Astrocyte of the spinal cord (primary cell): ENCODE data around the gene CALHM4.

Experiments
- DNase-seq: peaks from one replicate; pipeline ENCODE4 v3.0.0; 2011; ENCODE audit warnings: low read depth, low spot score
- H3K4me3 ChIP-seq: 2 replicates; pipeline ENCODE4 v1.5.1; 2011; ENCODE audit warnings: low read depth, mild to moderate bottlenecking, low read length, moderate library complexity
- CTCF ChIP-seq: IDR thresholded peaks from 2 replicates; pipeline ENCODE4 v1.5.1; 2012; ENCODE audit warnings: low read depth, mild to moderate bottlenecking, low read length, inconsistent platforms
- in situ Hi-C: cut with HindIII; loops from 2 replicates; pipeline ENCODE4 v1.10.0; 2017; ENCODE audit warnings: low sequenced_read_pairs

Gene CALHM4

GRCh38 chr6:116513224-116513875 is 40.2 kb upstream of the CALHM4 start:
- no peak for DNase-seq
- peak overlapping the region; percentile 50 for H3K4me3 ChIP-seq
- no peak for TF ChIP-seq CTCF
- in situ Hi-C loops: no loop called here

- in situ Hi-C loops: no loop called here
- no peak overlapping the region for H3K4me3 ChIP-seq
- DNase-seq: no peak
- no peak for TF ChIP-seq CTCF
Measured at GRCh38 chr6:116514111-116514510, 39.4 kb upstream of the CALHM4 start.

DNA sequence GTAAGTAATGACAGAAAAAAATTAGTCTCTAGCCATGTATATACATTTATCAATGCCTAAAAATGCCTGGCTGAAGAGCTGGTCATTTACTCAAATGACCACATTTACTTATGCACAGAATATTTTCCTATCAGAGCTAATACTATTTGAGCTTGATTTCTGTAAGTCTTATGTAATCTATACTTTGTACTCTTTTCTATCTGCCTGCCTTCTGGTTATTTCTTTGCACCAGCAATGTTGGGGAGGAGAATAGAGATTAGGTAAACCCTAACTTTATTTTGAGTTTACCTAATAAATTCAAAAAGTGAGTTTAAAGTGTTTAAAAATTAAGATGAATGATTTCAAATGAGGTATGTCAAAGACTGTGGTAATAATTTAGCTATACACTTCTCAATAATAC is 38.4 kb upstream of the CALHM4 start:
- DNase-seq: no peak
- TF ChIP-seq CTCF: no peak
- H3K4me3 ChIP-seq: no peak overlapping the region
- in situ Hi-C loops: no loop called here

- no peak for TF ChIP-seq CTCF
- in situ Hi-C loops: no loop called here
- no peak overlapping the region for H3K4me3 ChIP-seq
- DNase-seq: no peak
Measured at GRCh38 chr6:116518621-116519368, 34.8 kb upstream of the CALHM4 start.

DNA sequence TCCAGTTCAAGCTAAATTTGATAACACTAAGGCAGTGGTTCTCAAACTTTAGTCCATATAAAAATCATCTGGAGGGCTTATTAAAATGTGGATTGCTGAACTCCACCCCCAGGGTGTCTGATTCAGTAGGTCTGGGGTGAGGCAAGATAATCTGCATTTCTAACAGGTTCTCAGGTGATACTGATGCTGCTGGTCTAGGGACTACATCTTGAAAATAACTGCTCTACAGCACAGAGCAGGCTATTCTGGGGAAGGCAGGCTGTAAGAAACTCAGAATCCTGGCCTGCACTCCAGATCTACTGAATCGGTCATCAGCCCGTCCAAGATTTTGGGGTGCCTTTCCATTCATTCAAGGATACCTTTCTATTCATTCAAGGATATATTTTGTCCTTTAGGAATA is 30.7 kb upstream of the CALHM4 start:
- no peak for TF ChIP-seq CTCF
- H3K4me3 ChIP-seq: no peak overlapping the region
- DNase-seq: no peak
- in situ Hi-C loops: no loop called here

- in situ Hi-C loops: no loop called here
- no peak for TF ChIP-seq CTCF
- no peak overlapping the region for H3K4me3 ChIP-seq
- no peak for DNase-seq
Measured at GRCh38 chr6:116524236-116524635, 29.3 kb upstream of the CALHM4 start.
